Measurements from ENCODE around the gene CCBE1.

The CCBE1 gene

GRCh38 chr18:59607078-59607379, 90.2 kb downstream of the CCBE1 start:
- POLR2A ChIA-PET, result no interaction called here
- DNase-seq (ENCODE audit: extremely low spot score), result no peak
- TF ChIP-seq CTCF (IDR thresholded peaks at IDR 0.05; ENCODE audit: control extremely low read depth, extremely low read depth, low read depth, missing control alignments), result no peak
- CTCF ChIA-PET, result interaction anchor here (1.7 kb wide), 2 partner anchors 9 to 25 kb away, joined by 4 to 5 read pairs; no protein-coding TSS in a partner anchor

- no peak for DNase-seq (ENCODE audit: extremely low spot score)
- no peak for TF ChIP-seq CTCF (IDR thresholded peaks at IDR 0.05; ENCODE audit: control extremely low read depth, extremely low read depth, low read depth, missing control alignments)
- CTCF ChIA-PET, result interaction anchor here (1.7 kb wide), 2 partner anchors 8 to 26 kb away, joined by 4 to 5 read pairs; no protein-coding TSS in a partner anchor
- POLR2A ChIA-PET, result no interaction called here
These were observed 90.8 kb downstream of the CCBE1 start for GRCh38 chr18:59606193-59607077.

- no peak for DNase-seq (ENCODE audit: extremely low spot score)
- ChIA-PET POLR2A (no interaction called here), CTCF (interaction anchor here (1.2 kb wide), 1 partner anchor 11 kb away, joined by 3 read pairs; no protein-coding TSS in a partner anchor)
- no peak for TF ChIP-seq CTCF (IDR thresholded peaks at IDR 0.05; ENCODE audit: control extremely low read depth, extremely low read depth, low read depth, missing control alignments)
These were observed 91.5 kb downstream of the CCBE1 start for GRCh38 chr18:59605633-59606192.

GRCh38 chr18:59604877-59605276, 92.3 kb downstream of the CCBE1 start:
- POLR2A ChIA-PET, result no interaction called here
- no peak for TF ChIP-seq CTCF (IDR thresholded peaks at IDR 0.05; ENCODE audit: control extremely low read depth, extremely low read depth, low read depth, missing control alignments)
- CTCF ChIA-PET, result interaction anchor here (1.2 kb wide), 1 partner anchor 12 kb away, joined by 3 read pairs; no protein-coding TSS in a partner anchor
- DNase-seq (ENCODE audit: extremely low spot score), result no peak

GRCh38 chr18:59597049-59597448, 100.2 kb downstream of the CCBE1 start:
- DNase-seq (ENCODE audit: extremely low spot score), result no peak
- CTCF ChIA-PET, result no interaction called here
- no peak for TF ChIP-seq CTCF (IDR thresholded peaks at IDR 0.05; ENCODE audit: control extremely low read depth, extremely low read depth, low read depth, missing control alignments)
- POLR2A ChIA-PET, result no interaction called here

- POLR2A ChIA-PET, result no interaction called here
- CTCF ChIA-PET, result interaction anchor here (1.0 kb wide), 1 partner anchor 17 kb away, joined by 5 read pairs; no protein-coding TSS in a partner anchor
- TF ChIP-seq CTCF (IDR thresholded peaks at IDR 0.05; ENCODE audit: control extremely low read depth, extremely low read depth, low read depth, missing control alignments), result no peak
- DNase-seq (ENCODE audit: extremely low spot score), result no peak
These were observed 103.9 kb downstream of the CCBE1 start for GRCh38 chr18:59593291-59593717.

All from GM10248 (cell line).